Measurements from ENCODE around the gene IGF2.

The IGF2 gene

GRCh38 chr11:2091786-2092463, 47.3 kb downstream of the IGF2 start:
- TF ChIP-seq EP300 (IDR thresholded peaks at IDR 0.05; ENCODE audit: borderline replicate concordance) (no peak), TAF1 (IDR thresholded peaks at IDR 0.05; ENCODE audit: low read depth) (no peak), USF1 (IDR thresholded peaks at IDR 0.05) (no peak), REST (IDR thresholded peaks at IDR 0.05; ENCODE audit: low read depth) (no peak), TEAD4 (IDR thresholded peaks at IDR 0.05) (no peak), RAD21 (IDR thresholded peaks at IDR 0.05; ENCODE audit: low read depth) (no peak), ZBTB7A (IDR thresholded peaks at IDR 0.05; ENCODE audit: low read depth) (no peak), MAX (IDR thresholded peaks at IDR 0.05) (no peak), CREB1 (IDR thresholded peaks at IDR 0.05; ENCODE audit: low read depth) (no peak), YY1 (IDR thresholded peaks at IDR 0.05; ENCODE audit: low read depth) (no peak), TCF12 (IDR thresholded peaks at IDR 0.05; ENCODE audit: low read depth) (no peak)

- TF ChIP-seq TCF12 (IDR thresholded peaks at IDR 0.05; ENCODE audit: low read depth): no peak
Observed at GRCh38 chr11:2091112-2091746, 48.0 kb downstream of the IGF2 start.

- TF ChIP-seq MAX (IDR thresholded peaks at IDR 0.05) (no peak), CREB1 (IDR thresholded peaks at IDR 0.05; ENCODE audit: low read depth) (no peak), CEBPB (IDR thresholded peaks at IDR 0.05) (no peak), RAD21 (IDR thresholded peaks at IDR 0.05; ENCODE audit: low read depth) (no peak), EGR1 (IDR thresholded peaks at IDR 0.05) (no peak)
Observed at GRCh38 chr11:2090172-2091111, 48.7 kb downstream of the IGF2 start.

- TF ChIP-seq USF1 (IDR thresholded peaks at IDR 0.05) (no peak), CEBPB (IDR thresholded peaks at IDR 0.05) (no peak)
Observed at GRCh38 chr11:2089536-2090165, 49.5 kb downstream of the IGF2 start.

GRCh38 chr11:2088746-2089535, 50.2 kb downstream of the IGF2 start:
- TF ChIP-seq EGR1 (IDR thresholded peaks at IDR 0.05) (no peak), NFIC (IDR thresholded peaks at IDR 0.05) (no peak), CEBPB (IDR thresholded peaks at IDR 0.05) (no peak)

GRCh38 chr11:2088284-2088683, 50.9 kb downstream of the IGF2 start:
- TF ChIP-seq TCF12 (IDR thresholded peaks at IDR 0.05; ENCODE audit: low read depth) (no peak), TAF1 (IDR thresholded peaks at IDR 0.05; ENCODE audit: low read depth) (no peak), TEAD4 (IDR thresholded peaks at IDR 0.05) (no peak), RAD21 (IDR thresholded peaks at IDR 0.05; ENCODE audit: low read depth) (no peak), CREB1 (IDR thresholded peaks at IDR 0.05; ENCODE audit: low read depth) (no peak), CEBPB (IDR thresholded peaks at IDR 0.05) (no peak), EP300 (IDR thresholded peaks at IDR 0.05; ENCODE audit: borderline replicate concordance) (no peak), YY1 (IDR thresholded peaks at IDR 0.05; ENCODE audit: low read depth) (no peak), EGR1 (IDR thresholded peaks at IDR 0.05) (no peak), FOXM1 (IDR thresholded peaks at IDR 0.05; ENCODE audit: borderline replicate concordance, low read depth) (no peak), REST (IDR thresholded peaks at IDR 0.05; ENCODE audit: low read depth) (no peak), ZBTB7A (IDR thresholded peaks at IDR 0.05; ENCODE audit: low read depth) (no peak)
